CD4-positive, alpha-beta T cell treated with Interleukin-17A for 1 hour (primary cell): ENCODE measurements around the gene RUFY4.
A peak's percentile ranks its signal among the peaks of the same experiment; 100 is the strongest.

ENCODE experiments used
- DNase-seq: peaks from one replicate; pipeline ENCODE4 v3.0.0-alpha.2; 2020

The RUFY4 gene

GRCh38 chr2:218063896-218064295, 5.2 kb upstream of the RUFY4 start:
- no peak for DNase-seq

GRCh38 chr2:218065239-218066006, 3.6 kb upstream of the RUFY4 start:
- DNase-seq: no peak

DNA sequence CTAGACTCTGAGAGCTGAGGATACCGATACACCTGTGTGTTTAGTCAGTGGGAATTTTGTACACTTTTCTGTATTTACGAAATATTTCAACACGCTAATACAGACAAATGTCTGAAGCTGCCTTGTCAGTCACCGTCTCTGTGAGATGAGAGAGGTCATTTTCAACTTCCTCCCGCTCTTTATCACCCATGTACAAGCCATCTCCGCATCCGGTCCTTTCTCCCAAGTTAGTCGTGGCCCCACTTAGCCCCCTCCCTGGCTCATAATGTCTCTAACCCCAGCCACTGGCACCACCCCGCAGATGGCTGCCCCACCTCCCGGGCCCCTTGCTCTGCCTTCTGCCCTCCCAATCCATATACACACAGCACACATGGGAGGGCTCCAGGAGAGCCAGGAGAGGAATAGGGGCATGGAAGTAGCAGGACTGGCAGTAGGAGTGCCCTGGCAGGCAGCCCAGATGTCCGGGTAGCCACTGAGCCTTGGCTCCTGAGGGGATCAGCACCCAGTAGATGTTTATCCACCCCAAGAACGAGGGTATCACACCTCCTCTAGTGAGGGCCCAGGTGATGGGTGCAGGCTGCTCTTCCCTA, 2.0 kb upstream of the RUFY4 start:
- DNase-seq: no peak

DNA sequence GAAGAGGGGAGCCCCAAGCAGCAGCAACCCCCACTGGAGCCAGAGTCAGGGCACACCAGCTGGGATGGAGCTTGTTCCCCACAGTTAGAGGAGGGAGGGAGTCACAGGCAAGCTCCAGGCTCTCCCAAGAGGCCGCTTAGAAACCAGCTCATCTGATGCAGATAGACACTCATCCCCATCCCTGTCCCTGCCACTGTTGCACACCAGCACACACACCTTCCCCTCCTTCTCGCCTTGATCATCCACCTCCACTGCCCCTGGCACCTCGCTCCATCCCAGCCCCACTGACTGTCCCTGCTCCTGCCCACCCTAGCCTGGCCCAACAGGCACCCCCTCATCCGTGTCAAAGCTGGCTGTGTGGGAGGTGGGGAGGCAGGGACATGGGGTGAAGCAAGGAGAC, 1.5 kb upstream of the RUFY4 start:
- no peak for DNase-seq

- no peak for DNase-seq
These were observed 700 bp downstream of the RUFY4 start for GRCh38 chr2:218069606-218070300.

DNA sequence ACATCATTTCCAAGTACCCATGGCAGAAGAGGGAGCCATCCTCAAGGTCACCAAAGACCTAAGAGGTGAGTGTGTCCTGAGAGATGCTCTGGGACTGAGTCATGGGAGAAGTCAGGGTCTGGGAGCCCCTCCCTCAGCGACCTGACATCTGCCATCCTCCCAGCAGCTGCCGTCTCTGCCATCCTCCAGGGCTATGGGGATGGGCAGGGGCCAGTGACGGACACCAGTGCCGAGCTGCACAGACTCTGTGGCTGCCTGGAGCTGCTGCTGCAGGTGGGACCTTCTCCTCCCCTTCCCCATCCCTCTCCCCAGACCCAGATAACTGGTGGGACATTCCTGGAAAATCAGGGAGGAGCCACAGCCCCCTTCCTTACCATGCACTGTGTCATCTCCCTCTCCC, 1.5 kb downstream of the RUFY4 start:
- no peak for DNase-seq

DNA sequence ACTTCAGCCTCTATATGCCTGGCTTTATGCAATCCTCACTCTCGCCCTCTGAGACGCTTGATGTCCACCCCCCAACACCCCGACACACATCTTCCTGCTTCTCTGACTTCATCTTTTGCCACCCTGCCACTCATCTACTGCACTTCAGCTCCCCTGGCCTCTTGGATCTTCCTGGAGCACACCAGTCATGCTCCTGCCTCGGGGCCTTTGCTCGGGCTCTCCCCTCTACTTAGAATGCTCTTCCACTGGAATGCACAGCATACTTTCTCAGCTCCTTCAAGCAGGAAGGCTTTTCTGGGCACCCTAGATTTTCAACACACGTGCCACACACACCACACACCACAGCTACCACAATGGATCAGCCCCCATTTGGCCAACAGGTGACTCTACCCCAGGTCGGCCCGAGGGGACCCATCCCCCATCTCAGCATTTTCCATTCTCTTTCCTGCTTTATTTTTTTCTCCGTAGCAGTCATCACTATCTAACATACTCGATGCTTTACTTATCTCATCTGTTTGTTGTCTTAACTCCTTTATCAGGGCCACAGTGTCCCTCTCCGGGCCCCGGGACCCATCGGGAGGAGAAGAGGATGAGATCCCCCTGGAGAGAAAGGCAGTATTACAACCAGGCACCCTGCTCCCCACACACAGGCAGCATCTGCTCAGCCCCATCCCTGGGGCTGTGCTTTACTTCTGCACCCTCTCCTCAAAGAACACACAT, 2.3 kb downstream of the RUFY4 start:
- no peak for DNase-seq

GRCh38 chr2:218072002-218072401, 2.9 kb downstream of the RUFY4 start:
- DNase-seq: no peak

GRCh38 chr2:218072478-218073024, 3.5 kb downstream of the RUFY4 start:
- DNase-seq: no peak

DNA sequence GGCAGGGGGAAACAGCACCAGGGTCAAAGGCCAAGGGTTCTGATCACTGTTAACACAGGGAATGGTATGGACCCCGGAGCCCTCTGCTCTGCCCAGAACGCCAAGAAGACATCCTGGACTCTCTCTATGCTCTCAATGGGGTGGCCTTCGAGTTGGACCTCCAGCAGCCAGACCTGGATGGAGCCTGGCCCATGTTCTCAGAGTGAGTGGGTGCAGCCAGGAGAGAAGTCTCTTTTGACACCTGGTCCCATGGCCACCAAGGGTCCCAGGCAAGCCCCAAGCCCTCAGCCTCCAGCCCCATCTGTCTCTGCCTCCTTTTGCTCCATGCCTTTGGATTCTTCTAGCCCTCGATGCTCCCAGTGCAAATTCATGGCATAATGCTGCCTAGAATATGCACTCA, 4.1 kb downstream of the RUFY4 start:
- DNase-seq: no peak

- DNase-seq: peak; percentile 23
These were observed 5.0 kb downstream of the RUFY4 start for GRCh38 chr2:218074031-218074430.

- DNase-seq: no peak
These were observed 7.1 kb downstream of the RUFY4 start for GRCh38 chr2:218075975-218076811.

DNA sequence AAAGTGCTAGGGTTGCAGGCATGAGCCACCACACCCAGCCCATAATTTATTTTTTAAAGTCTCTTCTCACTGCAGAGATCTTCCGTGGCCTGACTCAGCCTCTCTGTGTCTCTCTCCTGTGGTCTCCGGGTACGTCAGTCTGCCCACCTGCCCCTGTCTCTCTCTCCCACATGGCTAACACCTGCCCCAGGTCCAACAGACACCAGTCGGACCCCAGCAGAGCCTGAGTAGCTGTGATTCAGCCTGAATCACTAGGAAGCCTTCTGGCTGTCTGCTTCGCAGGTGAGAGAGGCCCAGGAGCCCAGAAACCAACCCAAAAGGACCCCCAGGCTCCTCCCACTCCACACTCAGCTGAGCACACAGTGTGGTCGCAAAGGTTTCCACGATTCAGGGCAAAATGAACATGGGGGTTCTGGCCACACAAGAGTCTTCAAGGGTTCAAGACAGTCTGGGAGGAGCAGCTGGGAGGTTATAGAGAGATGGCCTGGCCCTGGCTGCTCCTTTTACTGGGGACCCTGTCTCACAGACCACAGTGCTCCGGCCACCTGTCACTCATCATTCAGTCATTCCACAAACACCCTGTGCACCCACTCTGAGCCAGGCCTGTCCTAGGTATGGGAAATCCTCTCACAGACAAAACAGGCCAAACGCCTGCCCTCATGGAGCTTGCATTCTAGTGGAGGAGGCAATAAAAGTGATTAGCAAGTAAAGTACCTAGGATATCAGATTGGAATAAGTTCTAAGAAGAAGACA, 8.6 kb downstream of the RUFY4 start:
- DNase-seq: no peak

- DNase-seq: no peak
These were observed 11.2 kb downstream of the RUFY4 start for GRCh38 chr2:218079943-218080913.

DNA sequence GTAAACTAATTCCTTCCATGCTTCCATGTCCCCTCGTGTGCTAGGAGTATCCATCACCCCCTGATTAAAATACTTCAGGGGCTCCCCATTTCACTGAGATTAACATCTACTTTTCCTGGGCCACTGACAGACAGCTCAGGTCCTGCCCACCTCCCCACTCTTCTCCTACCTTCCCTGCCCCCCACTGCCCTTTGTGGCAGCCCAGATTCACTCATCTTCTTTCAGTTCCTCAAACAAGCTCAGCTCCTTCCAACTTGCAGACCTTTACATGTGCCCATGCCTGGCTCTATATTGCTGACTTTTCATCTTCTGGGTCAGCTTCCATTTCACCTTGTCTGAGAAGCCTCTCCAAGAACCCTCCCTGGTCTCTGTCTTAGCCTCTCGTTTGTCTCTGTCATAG, 12.0 kb downstream of the RUFY4 start:
- no peak for DNase-seq

GRCh38 chr2:218081695-218082094, 12.6 kb downstream of the RUFY4 start:
- no peak for DNase-seq

GRCh38 chr2:218082586-218083351, 13.7 kb downstream of the RUFY4 start:
- no peak for DNase-seq

DNA sequence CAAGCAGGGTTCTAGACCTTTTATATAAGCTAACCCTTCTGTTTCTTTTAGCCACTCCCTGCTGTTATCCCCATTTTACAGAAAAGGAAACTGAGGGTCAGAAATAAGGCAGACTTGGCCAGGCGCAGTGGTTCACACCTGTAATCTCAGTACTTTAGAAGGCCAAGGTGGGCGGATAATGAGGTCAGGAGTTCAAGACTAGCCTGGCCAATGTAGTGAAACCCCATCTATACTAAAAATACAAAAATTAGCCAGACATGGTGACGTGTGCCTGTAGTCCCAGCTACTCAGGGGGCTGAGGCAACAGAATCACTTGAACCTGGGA, 14.3 kb downstream of the RUFY4 start:
- no peak for DNase-seq

DNA sequence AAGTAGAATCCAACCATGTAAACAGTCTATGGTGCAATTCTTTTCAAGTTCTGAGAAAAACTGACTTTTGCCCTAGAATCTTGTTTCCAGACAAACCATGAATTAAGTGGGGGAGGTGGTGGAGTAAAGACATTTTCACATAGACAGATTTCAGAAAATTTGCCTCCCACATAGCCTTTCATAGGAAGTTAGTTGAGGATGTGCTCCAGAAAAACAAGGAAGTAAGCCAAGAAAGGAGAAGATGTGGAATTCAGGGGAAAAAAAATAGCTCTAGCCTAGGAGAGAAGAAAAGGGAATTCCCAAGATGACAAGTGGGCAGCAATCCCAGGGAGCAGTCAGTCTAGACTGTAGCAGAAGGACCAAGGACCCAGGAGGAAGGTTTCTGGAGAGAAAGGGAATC, 17.4 kb downstream of the RUFY4 start:
- no peak for DNase-seq

GRCh38 chr2:218089259-218089658, 20.2 kb downstream of the RUFY4 start:
- no peak for DNase-seq
